ENCODE measurements around the gene HDAC4. TPM values are rescaled to one million over a fixed set of nuclear protein-coding genes. Genes with fewer than 3 reads are reported as not detected.

The HDAC4 gene
- total and polyA plus RNA-seq, 2 of the 8 experiments (the other 6 are each of a cell fraction or from before 2014, with no cell fraction given), result 15.4 to 31.5 TPM

DNA sequence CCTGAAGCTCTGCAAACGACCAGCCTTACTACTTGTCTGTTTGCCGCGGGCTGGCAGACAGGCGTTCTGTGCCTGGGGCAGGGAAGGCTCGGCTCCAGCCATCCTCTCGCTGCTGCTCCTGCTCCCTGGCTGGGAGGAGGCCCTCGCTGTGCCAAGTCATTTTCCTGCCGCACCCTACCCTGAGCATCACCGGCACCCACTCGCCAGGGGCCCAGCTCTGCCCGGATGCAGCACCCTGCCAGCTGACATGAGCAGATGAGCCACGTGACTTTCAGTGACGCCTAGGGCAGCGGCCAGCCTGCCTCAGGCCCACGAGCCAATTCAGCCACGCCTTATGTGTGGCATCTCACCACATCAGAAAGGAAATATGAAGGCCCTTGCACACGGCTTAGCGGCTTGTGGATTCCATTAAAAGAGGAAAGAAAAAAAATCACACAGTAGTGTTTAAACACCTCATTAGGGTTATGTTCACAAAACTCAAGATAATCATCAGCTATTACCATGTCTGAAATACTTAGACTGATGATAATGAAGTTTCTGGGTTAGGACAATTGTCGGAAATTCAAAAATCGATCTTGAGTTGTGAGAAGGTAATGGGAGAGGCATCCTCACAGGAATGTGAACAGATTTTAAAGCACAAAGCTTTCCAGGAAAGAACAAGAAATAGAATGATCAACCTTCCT is 302.4 kb downstream of the HDAC4 start:
- Histone ChIP-seq H3K14ac (ENCODE audit: insufficient read length) (no peak overlapping the region), H3K4me1 (replicated peaks in 1 of 4; ENCODE audit: control insufficient read depth in 3 of 4, insufficient read depth in 4 of 4, low read length in 3 of 4) (no peaks in the 10 kb centered on the region), H3K79me2 (ENCODE audit: control insufficient read depth in 1 of 2, insufficient read depth in 2 of 2, low read length in 2 of 2) (no peaks in the 10 kb centered on the region), H3K36me3 (ENCODE audit: control insufficient read depth in 2 of 4, insufficient read depth in 4 of 4, low read length in 3 of 4) (peaks cover 0 to 5% (median 2%) of the 10 kb centered on the region in 4 experiments; a peak in 3 of 8 replicates), H2BK5ac (ENCODE audit: low read depth, low read length) (no peak overlapping the region), H3K27me3 (replicated peaks in 1 of 4; ENCODE audit: control insufficient read depth in 3 of 4, extremely low read depth in 1 of 4, insufficient read depth in 3 of 4, low read length in 3 of 4) (no peaks in the 10 kb centered on the region), H3K79me1 (ENCODE audit: low read depth, low read length) (no peaks in the 10 kb centered on the region), H3K23me2 (ENCODE audit: low read depth, low read length) (no peaks in the 10 kb centered on the region), H2BK20ac (ENCODE audit: low read length) (no peak overlapping the region), H3K18ac (ENCODE audit: extremely low read depth, low read length) (no peak overlapping the region), H3K4me3 (ENCODE audit: extremely low read depth in 1 of 4, insufficient read depth in 2 of 4, low read depth in 3 of 4, low read length in 4 of 4) (no peak overlapping the region), H4K91ac (replicated peaks; ENCODE audit: insufficient read length, low read length) (no peak overlapping the region), H2AFZ (ENCODE audit: low read length) (no peak overlapping the region), H2BK12ac (ENCODE audit: low read depth, low read length) (no peak overlapping the region), H4K20me1 (replicated peaks in 1 of 2; ENCODE audit: control insufficient read depth in 1 of 2, insufficient read depth in 2 of 2, low read length in 2 of 2) (peaks cover 2% of the 10 kb centered on the region in 2 experiments), H4K5ac (ENCODE audit: insufficient read length, low read depth, low read length) (no peak overlapping the region), H3K9me3 (ENCODE audit: insufficient read depth in 2 of 2, low read depth in 1 of 2, low read length in 1 of 2) (no peaks in the 10 kb centered on the region), H3K9ac (replicated peaks in 1 of 4; ENCODE audit: extremely low read depth in 1 of 4, low read depth in 3 of 4, low read length in 3 of 4) (no peak overlapping the region), H2BK120ac (replicated peaks; ENCODE audit: low read depth, low read length) (no peak overlapping the region), H3K4ac (replicated peaks; ENCODE audit: insufficient read length, low read depth, low read length) (no peak overlapping the region), H3K27ac (ENCODE audit: low read depth, low read length) (no peak overlapping the region), H2AK5ac (ENCODE audit: low read depth, low read length) (no peak overlapping the region), H3K56ac (replicated peaks; ENCODE audit: insufficient read length, low read depth, low read length) (no peak overlapping the region), H2BK15ac (ENCODE audit: low read length) (no peak overlapping the region), H4K8ac (ENCODE audit: extremely low read depth, insufficient read depth, low read length) (no peak overlapping the region), H3K4me2 (ENCODE audit: insufficient read depth in 1 of 2, low read depth in 2 of 2, low read length in 2 of 2) (no peak overlapping the region), H3K23ac (ENCODE audit: insufficient read length) (no peak overlapping the region)
- FAIRE-seq (no peak), DNase-seq (ENCODE audit: low read depth in 1 of 2, low spot score in 2 of 2) (no peak)
- WGBS, 2 experiments (ENCODE audit: extremely low coverage in 1 of 2, insufficient coverage in 1 of 2, insufficient read length in 1 of 2, insufficient replicate concordance in 2 of 2, low coverage in 1 of 2, low lambda C conversion rate in 2 of 2, missing lambda C conversion rate in 1 of 2), result 82% methylated on average over 20 of the region's 20 CpGs; no CpG with 5 or more reads in 1 of the 2 experiments
- ChIA-PET CTCF (ENCODE audit: partially characterized antibody) (interaction anchor here (1.5 to 1.6 kb wide), 2 partner anchors 10 to 15 kb away, joined by 3 to 4 read pairs; no protein-coding TSS in a partner anchor), POLR2A (ENCODE audit: partially characterized antibody) (no interaction called here)
- no peak for TF ChIP-seq BRCA1 (IDR thresholded peaks at IDR 0.05; ENCODE audit: low read depth, low read length)
- no peak for TF ChIP-seq ZNF274 (IDR thresholded peaks at IDR 0.05; ENCODE audit: borderline replicate concordance, extremely low read depth, low read length)
- TF ChIP-seq NRF1 (IDR thresholded peaks at IDR 0.05; ENCODE audit: low read depth, low read length), result no peak
- no peak for TF ChIP-seq GTF2F1 (IDR thresholded peaks at IDR 0.05; ENCODE audit: borderline replicate concordance, low read depth, low read length)
- no peak for TF ChIP-seq TCF12 (IDR thresholded peaks at IDR 0.05; ENCODE audit: low read depth, low read length)
- TF ChIP-seq RAD21 (IDR thresholded peaks at IDR 0.05 in 1 of 2, conservative IDR thresholded peaks at IDR 0.05 in 1 of 2; ENCODE audit: low read depth in 2 of 2, low read length in 2 of 2), result no peak
- TF ChIP-seq JUND (IDR thresholded peaks at IDR 0.05; ENCODE audit: low read length), result no peak
- TF ChIP-seq SP1 (IDR thresholded peaks at IDR 0.05; ENCODE audit: low read depth, low read length), result no peak
- no peak for TF ChIP-seq RNF2 (IDR thresholded peaks at IDR 0.05; ENCODE audit: borderline replicate concordance, low read depth, low read length, missing control alignments, poor library complexity, severe bottlenecking)
- TF ChIP-seq BCL11A (IDR thresholded peaks at IDR 0.05; ENCODE audit: low read depth in 2 of 2, low read length in 2 of 2), result no peak
- no peak for TF ChIP-seq TBP (IDR thresholded peaks at IDR 0.05; ENCODE audit: low read depth, low read length)
- no peak for TF ChIP-seq SIX5 (IDR thresholded peaks at IDR 0.05; ENCODE audit: low read depth, low read length)

Data from H1 (cell line).